Suppressor macrophage treated with lipopolysaccharide for 1 hour (primary cell): ENCODE data around the gene LSG1.
"Not testable (repeated sequence)": the region's sequence is repeated elsewhere in the genome, so short reads cannot be mapped to it uniquely, and the experiment has no call there.

Experiments used
- DNase-seq, 3 donors: peaks; one replicate each; pipeline ENCODE4 v3.0.0-alpha.2; 2020 to 2022

The LSG1 gene

DNA sequence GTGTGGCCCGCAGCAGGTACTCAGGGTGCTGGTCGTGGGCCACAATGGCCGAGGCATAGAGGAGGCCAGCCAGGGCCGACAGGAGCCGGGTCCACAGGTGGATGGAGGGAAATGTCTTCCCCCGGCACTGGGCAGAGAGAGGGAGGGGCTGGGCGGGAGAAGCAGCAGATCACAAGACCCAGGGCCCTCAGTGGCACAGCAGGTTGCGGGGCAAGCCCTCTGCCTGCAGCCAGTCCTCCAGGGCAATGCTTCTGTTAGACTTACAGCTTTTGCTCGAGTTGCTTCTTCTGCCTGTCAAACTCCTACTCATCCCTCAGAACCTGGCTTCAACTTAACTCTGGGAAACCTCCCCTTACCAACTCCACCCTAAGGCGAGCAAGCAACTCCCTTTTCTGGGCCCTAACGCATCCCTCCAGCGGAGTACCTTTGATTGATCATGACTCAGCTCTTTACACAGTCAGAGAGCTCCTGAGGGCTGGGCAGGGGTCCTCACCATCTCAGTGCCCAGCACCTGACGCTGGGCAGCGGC is 54.8 kb downstream of the LSG1 start:
- no peak for DNase-seq

DNA sequence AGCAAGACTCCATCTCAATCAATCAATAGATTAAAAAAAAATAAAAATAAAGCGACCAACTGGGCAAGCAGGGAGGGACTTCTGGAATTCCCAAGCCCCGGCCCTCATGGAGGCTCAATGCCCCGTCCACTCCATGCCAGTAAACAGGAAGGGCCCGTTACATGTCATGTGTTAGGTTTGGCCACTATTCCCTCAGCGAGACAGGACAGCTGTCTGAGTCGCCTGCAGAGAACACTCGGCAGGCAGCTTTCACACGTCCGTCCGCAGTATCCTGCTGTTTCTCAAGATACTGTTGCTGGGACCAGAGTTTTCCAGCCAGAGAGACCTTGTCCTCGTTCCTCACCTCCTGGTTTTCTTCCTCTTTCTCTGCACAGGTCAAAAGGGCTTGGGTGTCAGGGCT is 56.8 kb downstream of the LSG1 start:
- no peak for DNase-seq

- DNase-seq = peak; percentile 21 to 38 (median 34)
Measured at GRCh38 chr3:194612221-194612620, 59.8 kb downstream of the LSG1 start.

GRCh38 chr3:194610689-194611088 is 61.3 kb downstream of the LSG1 start:
- no peak for DNase-seq

GRCh38 chr3:194609601-194610000 is 62.4 kb downstream of the LSG1 start:
- peak in 2 of 3 donors; percentile 14 to 16 for DNase-seq

GRCh38 chr3:194608981-194609380 is 63.0 kb downstream of the LSG1 start:
- DNase-seq = no peak

- no peak for DNase-seq
Measured at GRCh38 chr3:194607592-194608389, 64.2 kb downstream of the LSG1 start.

GRCh38 chr3:194606941-194607340 is 65.0 kb downstream of the LSG1 start:
- no peak for DNase-seq

DNA sequence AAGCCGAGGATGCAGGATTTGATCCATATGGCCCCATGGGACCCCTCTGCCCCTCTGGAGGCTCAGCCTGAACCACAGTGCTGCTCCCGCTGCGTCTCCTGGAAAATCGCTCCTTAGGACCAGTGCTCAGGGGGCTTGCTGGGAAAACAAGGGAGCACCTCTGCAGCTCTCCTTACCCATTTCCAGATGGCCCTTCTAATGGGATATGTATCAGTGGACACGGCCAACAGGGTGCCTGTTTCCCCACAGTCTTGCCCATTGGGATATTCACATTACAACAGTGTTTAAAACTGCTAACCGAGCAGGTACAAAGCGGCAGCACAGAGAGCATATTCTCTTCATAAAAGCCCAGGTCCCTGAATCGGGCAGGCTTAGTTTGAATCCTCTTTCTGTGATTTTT is 65.8 kb downstream of the LSG1 start:
- DNase-seq = no peak

- DNase-seq = not testable (repeated sequence)
Measured at GRCh38 chr3:194605314-194605713, 66.7 kb downstream of the LSG1 start.

DNA sequence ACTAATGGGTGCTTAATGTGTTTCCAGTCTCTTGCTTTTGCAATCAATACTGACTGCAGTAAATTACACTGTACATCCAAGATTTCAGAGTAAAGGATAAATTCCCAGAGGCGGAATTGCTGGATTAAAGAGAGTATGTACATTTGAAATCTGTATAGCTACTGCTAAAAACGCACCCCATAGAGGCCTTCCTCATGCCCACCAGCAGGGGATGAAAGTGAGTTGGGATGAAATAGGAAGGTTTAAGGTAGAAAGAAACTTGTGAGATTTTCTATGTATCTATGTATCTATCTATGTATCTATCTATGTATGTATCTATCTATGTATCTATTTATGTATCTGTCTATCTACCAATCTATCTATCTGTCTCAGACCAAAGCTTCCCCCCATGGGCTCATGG is 67.2 kb downstream of the LSG1 start:
- DNase-seq = peak in 1 of 3 donors; percentile 24

GRCh38 chr3:194604126-194604525 is 67.9 kb downstream of the LSG1 start:
- no peak for DNase-seq

DNA sequence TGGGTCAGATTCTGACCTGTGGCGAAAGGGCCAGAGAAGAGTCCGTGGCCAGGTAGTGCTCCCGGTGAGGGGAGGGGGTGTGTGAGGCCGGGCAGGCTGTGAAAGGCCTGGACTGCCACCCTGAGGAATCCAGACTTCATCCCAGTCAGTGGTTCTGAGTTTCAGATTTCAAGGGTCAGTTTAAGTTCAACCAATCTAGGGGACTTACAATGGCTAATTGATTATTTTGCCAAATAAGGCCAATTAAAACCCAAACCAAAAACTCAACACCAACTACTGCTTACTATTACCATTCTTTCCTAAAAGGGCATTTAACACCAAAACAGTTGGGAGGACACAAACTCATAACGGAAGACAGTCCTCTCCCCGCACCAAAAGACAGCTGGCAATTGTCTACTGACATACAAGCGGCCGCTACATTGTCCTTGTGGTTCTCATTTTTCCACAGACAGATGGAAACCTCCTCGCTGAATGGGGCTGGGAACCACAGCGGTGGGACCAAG is 69.3 kb downstream of the LSG1 start:
- DNase-seq = no peak

GRCh38 chr3:194598771-194599557 is 73.0 kb downstream of the LSG1 start:
- no peak for DNase-seq

GRCh38 chr3:194596906-194597305 is 75.1 kb downstream of the LSG1 start:
- no peak for DNase-seq

DNA sequence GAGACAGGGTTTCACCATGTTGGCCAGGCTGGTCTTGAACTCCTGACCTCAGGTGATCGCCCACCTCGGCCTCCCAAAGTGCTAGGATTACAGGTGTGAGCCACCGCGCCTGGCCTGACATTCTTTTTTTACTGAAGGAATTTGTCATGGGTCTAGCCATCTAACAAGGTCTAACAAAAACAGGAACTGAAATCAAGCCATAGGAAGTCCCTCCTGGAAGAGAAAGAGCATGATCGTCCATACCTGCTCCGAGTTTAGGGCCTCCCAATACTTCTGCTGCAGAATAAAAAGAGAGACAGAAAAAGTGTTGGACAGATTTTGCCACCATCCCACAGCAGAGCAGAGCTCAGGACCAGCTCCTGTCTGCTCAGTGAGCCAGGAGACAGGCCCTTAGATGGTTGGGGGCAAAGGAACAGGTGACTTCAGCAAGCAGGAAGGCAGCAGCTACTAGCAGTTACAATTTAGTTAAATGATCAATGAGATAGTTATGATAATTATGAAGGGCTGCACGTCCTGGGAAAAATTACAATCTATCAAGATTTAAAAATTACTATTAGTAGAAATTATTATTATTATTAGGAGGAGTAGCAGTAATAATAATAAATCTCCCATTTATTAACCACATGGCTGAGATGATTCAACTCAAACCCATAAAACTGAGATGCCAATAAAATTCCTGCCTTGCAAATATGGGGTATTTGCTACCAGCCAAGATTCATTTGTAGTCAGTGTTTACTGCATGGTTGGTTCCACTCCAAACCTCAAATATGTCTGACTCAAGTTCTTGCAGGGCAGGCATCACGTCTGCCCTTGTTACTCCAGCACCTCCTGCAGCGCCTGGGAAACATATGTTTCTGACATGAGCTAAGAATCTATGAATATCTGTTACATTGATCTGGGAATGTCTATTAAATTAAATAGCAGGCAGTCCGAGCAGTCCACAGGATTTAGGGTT is 78.9 kb downstream of the LSG1 start:
- DNase-seq = peak in 1 of 3 donors; percentile 53
